Smooth muscle cell of the brain vasculature (primary cell): Measurements from ENCODE around the gene HMGB4.

ENCODE experiments used
- DNase-seq: peaks from one replicate; pipeline ENCODE4 v3.0.0-alpha.2; 2012; ENCODE audit warnings: low read depth, low spot score

HMGB4 gene

GRCh38 chr1:33848205-33848937 is 15.5 kb upstream of the HMGB4 start:
- DNase-seq, result no peak

- DNase-seq, result no peak
Observed at GRCh38 chr1:33849211-33849610, 14.7 kb upstream of the HMGB4 start.

GRCh38 chr1:33850481-33850880 is 13.4 kb upstream of the HMGB4 start:
- no peak for DNase-seq

- DNase-seq, result no peak
Observed at GRCh38 chr1:33852711-33853110, 11.2 kb upstream of the HMGB4 start.

DNA sequence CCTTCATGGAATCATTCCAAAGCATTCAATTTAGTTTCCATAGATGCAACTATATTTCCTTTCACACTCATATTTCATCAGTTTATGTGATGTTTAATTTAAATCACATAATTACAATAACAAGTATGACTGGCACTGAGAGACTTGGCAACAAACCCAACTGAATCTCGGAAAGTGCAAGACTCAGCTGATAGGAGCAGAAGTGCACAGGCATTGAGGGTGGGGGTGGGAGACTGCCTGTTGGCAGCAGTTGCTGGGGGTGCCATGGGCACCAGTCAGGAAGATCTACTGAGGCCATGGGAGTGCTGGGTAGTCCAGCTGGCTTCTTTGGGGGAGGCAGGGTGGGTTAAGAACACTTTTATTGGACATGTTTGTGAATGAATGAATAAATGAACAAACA is 10.4 kb upstream of the HMGB4 start:
- no peak for DNase-seq

GRCh38 chr1:33854091-33854490 is 9.8 kb upstream of the HMGB4 start:
- no peak for DNase-seq

DNA sequence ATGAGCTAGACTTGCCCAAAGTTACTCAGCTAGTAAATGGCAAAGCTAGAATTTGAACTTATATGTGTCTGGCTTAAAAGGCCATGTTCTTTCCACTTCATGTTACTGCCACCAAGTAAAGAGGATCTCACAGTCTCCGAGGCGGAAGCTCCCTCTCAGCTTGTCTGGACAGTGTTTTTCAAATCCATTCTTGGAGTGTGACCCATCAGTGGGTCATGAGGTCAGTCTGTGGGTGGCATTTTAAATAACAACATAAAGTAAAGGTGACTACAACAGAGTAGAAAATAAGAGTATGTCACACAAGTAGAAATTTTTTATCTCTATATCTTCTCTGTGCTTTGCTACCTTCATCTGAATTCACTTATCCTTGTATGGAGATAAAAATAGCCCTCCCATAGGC is 3.2 kb upstream of the HMGB4 start:
- DNase-seq, result no peak

DNA sequence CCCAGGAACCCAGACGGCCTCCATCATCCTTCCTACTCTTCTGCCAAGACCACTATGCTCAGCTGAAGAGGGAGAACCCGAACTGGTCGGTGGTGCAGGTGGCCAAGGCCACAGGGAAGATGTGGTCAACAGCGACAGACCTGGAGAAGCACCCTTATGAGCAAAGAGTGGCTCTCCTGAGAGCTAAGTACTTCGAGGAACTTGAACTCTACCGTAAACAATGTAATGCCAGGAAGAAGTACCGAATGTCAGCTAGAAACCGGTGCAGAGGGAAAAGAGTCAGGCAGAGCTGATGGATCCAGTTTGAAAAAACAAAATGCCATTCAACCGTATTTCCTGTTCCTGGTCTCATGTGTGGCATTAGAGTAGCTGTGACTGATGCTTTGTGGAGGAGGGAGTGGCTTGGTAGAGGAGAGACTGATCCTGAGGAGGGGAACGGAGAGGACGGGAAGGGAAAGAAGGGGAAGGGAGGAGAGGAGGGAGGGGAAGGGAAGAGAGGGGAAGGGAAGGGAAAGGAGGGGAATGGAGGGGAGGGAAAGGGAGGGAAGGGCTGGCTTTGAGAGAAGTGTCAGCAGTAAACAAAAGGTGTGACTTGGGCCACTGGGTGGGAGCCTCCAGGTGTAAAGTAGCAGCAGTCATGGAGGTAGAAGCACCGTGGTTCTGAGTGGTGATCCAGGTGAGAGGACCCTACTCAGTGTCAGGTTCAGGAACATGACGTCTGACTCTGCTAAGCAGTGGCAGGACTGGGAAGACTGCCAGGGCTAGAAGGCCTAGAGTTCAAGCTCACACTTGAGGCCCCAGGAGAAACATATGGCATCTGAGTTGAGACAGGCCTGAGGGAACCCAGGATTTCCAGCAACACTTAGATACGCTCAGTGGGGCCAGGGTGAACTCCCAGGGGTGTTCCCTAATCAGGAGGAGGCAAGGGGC is 846 bp downstream of the HMGB4 start:
- no peak for DNase-seq

GRCh38 chr1:33866281-33866680 is 2.4 kb downstream of the HMGB4 start:
- DNase-seq, result no peak

GRCh38 chr1:33867684-33868083 is 3.8 kb downstream of the HMGB4 start:
- DNase-seq, result no peak

- no peak for DNase-seq
Observed at GRCh38 chr1:33872275-33872674, 8.4 kb downstream of the HMGB4 start.

DNA sequence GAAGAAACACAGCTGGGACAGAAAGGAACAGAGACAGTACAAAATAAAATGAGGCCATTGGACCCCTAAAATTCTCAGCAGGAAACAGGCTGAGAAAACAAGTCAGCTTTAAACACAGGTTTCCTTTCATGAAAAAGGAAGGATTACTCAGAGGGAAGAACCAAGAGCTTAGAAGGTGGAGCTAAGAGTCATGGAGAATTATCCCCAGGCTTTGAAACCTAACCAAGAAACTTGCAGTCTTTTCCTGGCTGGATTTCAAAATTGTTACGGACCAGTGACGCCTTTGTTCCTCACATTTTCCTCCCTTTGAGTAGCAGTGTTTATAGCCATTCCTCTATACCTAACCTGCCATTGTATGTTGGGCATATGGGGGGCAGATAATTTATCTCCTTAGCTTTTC is 8.8 kb downstream of the HMGB4 start:
- no peak for DNase-seq

DNA sequence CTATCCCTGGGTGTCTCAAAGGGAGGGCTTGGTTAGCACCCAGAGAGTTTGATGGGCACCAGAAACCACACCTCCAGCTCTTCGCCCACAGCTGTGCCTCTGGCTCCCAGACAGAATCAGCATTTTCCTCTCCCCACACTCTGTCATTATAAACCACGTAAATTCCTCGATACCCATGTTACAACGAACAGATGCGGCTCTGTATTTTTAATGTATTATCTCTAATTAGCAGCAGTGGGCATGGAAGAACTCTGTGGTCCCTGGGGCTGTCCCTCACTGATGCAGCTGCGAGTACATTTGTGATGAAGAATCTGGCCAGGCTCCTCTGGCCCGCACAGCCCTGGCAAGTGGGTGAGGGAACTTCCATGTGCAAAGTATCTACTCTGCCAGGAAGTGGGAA is 10.8 kb downstream of the HMGB4 start:
- DNase-seq, result no peak

GRCh38 chr1:33875862-33876261 is 12.0 kb downstream of the HMGB4 start:
- no peak for DNase-seq

- no peak for DNase-seq
Observed at GRCh38 chr1:33876970-33877650, 13.2 kb downstream of the HMGB4 start.

- no peak for DNase-seq
Observed at GRCh38 chr1:33878392-33878791, 14.5 kb downstream of the HMGB4 start.

- no peak for DNase-seq
Observed at GRCh38 chr1:33880305-33880704, 16.4 kb downstream of the HMGB4 start.

DNA sequence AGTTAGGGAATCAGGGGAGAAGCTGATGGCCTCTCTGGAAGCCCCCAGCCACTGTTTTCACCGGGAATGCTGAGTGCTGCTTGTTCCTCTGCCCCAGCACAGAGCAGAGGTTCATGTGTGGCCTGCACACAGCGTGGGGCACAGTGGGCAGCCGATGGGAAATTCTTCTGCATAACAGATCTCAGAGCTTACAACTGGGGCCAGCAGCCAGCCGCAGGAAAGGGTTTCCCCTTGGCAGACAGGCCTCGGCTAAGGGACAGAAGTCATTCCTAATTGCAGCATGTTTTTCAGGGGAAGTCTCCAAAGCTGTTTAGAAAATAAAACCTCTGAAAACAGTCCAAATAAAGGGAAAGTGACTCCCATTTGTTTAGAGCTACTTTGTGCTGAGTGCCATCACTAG is 22.6 kb downstream of the HMGB4 start:
- DNase-seq, result no peak

- no peak for DNase-seq
Observed at GRCh38 chr1:33893147-33893830, 29.4 kb downstream of the HMGB4 start.

DNA sequence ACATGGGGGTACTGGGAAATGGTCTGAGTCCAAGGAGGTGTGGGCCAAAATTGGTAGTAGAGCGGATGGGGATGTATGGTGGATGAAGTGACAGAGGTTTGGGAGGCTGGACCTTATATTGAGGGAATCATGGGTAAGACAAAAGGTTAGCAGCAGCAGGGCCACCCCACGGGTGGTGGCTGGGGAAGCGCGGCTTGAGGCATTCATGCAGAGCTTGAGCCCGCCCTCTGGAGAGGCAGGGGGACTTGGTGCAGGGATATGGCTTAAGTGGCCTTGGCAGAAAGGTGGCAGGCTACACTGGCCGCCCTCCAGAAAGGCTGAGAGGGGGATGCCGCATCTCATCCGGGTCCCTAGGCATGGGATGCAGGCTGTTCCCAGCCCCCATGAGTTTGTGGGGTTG is 31.5 kb downstream of the HMGB4 start:
- no peak for DNase-seq

DNA sequence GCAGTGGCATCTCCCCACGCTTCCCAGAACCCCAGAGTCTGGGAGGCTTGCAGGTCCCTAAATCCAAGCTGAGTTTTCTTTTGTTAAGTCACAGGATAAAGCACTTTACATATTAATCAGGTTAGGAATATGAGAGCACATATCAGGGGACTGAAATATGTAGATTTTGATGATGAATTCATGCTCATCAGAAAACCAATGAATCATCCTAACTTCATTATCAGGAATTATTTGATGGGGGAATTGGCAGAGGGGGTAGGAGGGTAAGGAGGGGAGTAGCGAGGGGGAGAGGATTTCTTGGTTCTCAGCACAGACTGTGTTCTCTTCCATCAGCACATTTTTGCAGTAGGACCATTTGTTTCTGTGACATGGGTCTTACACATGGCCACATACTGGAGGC is 32.1 kb downstream of the HMGB4 start:
- no peak for DNase-seq
